HepG2 (cell line): ENCODE data around the gene EPB41L4A. TPM values are rescaled to one million over a fixed set of nuclear protein-coding genes. Genes with fewer than 3 reads are reported as not detected.

ENCODE experiments used
- BHLHE40 ChIP-seq: IDR thresholded peaks from 2 replicates; pipeline ENCODE4 v1.6.1; 2011; ENCODE audit warnings: low read length, improper control_type of control experiment
- E2F1 ChIP-seq: sonication (generic); formaldehyde crosslinking; IDR thresholded peaks from 2 replicates; pipeline ENCODE4 v1.5.0; 2020; ENCODE audit warnings: missing genetic modification reagents
- HNRNPH1 ChIP-seq: fragments of 200-400 bp; formaldehyde crosslinking; optimal IDR thresholded peaks from 2 replicates; pipeline ENCODE3; 2017; ENCODE audit warnings: mild to moderate bottlenecking, low read depth, low read length
- HOXA9 ChIP-seq: sonication (generic); formaldehyde crosslinking; IDR thresholded peaks from 2 replicates; pipeline ENCODE4 v1.8.1; 2022; ENCODE audit warnings: missing genetic modification reagents, mild to moderate bottlenecking, moderate library complexity, borderline replicate concordance
- IKZF1 ChIP-seq: fragments of 450-650 bp; IDR thresholded peaks from 2 replicates; pipeline ENCODE4 v1.7.1; 2016
- MAFG ChIP-seq: sonication (generic); formaldehyde crosslinking; IDR thresholded peaks from 2 replicates; pipeline ENCODE4 v1.5.1; 2020; ENCODE audit warnings: mild to moderate bottlenecking, missing genetic modification reagents
- MED1 ChIP-seq: sonication (generic); formaldehyde crosslinking; IDR thresholded peaks from 2 replicates; pipeline ENCODE4 v1.4.0; 2020; ENCODE audit warnings: missing genetic modification reagents
- NFYC ChIP-seq: IDR thresholded peaks from 2 replicates; pipeline ENCODE4 v1.6.1; 2016; ENCODE audit warnings: missing genetic modification reagents, missing compliant biosample characterization
- NR2C2 ChIP-seq: sonication (generic); formaldehyde crosslinking; IDR thresholded peaks from 2 replicates; pipeline ENCODE4 v1.4.0; 2020; ENCODE audit warnings: missing genetic modification reagents, mild to moderate bottlenecking, moderate library complexity, borderline replicate concordance
- SKIL ChIP-seq: sonication (generic); formaldehyde crosslinking; IDR thresholded peaks from 2 replicates; pipeline ENCODE4 v1.8.0; 2022; ENCODE audit warnings: missing genetic modification reagents, mild to moderate bottlenecking, moderate library complexity, borderline replicate concordance
- THAP11 ChIP-seq: IDR thresholded peaks from 2 replicates; pipeline ENCODE4 v1.6.1; 2016; ENCODE audit warnings: missing biosample characterization, missing genetic modification reagents
- TP53 ChIP-seq: sonication (generic); formaldehyde crosslinking; conservative IDR thresholded peaks from 2 replicates; pipeline ENCODE4 v1.4.0; 2020; ENCODE audit warnings: missing genetic modification reagents
- ZBTB33 ChIP-seq: sonication (generic); formaldehyde crosslinking; IDR thresholded peaks from 2 replicates; pipeline ENCODE4 v1.4.0; 2020; ENCODE audit warnings: missing genetic modification reagents
- ZBTB37 ChIP-seq: sonication (generic); formaldehyde crosslinking; IDR thresholded peaks from 2 replicates; pipeline ENCODE4 v1.4.0; 2020; ENCODE audit warnings: mild to moderate bottlenecking, missing genetic modification reagents
- ZNF263 ChIP-seq: sonication (generic); formaldehyde crosslinking; IDR thresholded peaks from 2 replicates; pipeline ENCODE4 v1.4.0; 2020; ENCODE audit warnings: missing genetic modification reagents
- ZNF639 ChIP-seq: conservative IDR thresholded peaks from 2 replicates; pipeline ENCODE4 v1.6.1; 2018; ENCODE audit warnings: missing genetic modification reagents
- ZNF816 ChIP-seq: sonication (generic); formaldehyde crosslinking; IDR thresholded peaks from 2 replicates; pipeline ENCODE4 v1.8.0; 2022; ENCODE audit warnings: missing genetic modification reagents, mild to moderate bottlenecking, borderline replicate concordance
- ZNF850 ChIP-seq: sonication (generic); formaldehyde crosslinking; conservative IDR thresholded peaks from 2 replicates; pipeline ENCODE4 v1.9.0; 2021; ENCODE audit warnings: mild to moderate bottlenecking, missing genetic modification reagents
- ZSCAN30 ChIP-seq: sonication (generic); formaldehyde crosslinking; IDR thresholded peaks from 2 replicates; pipeline ENCODE4 v1.5.0; 2020; ENCODE audit warnings: mild to moderate bottlenecking, missing genetic modification reagents
- polyA plus RNA-seq, 8 experiments: library from polyadenylated mRNA; depleted of rRNA in 3 of 8; stranded (reverse) in 7 of 8; unstranded in 1 of 8; fragments of >200 nt; fragmentation: Illumina TruSeq in 4 of 8; extraction: Trizol in 4 of 8; gene quantifications; 2 replicates each; pipeline versions ENCODE4 v1.2.1 to v1.2.3, GENCODE V29; 2011 to 2016; ENCODE audit warnings: low read depth in 4 of 8, missing spikeins in 1 of 8, mixed read lengths in 1 of 8; ENCODE audit not compliant: insufficient read depth in 1 of 8
- total RNA-seq, 5 experiments: library from RNA; depleted of rRNA; stranded (reverse); fragments of >200 nt; fragmentation: Illumina TruSeq; extraction: Trizol; gene quantifications; 2 replicates each; pipeline ENCODE4 v1.2.3, GENCODE V29; 2016; ENCODE audit warnings: low read depth in 1 of 5

Gene EPB41L4A
- total and polyA plus RNA-seq, 2 of the 13 experiments (the other 11 are each of a cell fraction or from before 2014, with no cell fraction given) = 0.07 TPM; not detected in 1

- TF ChIP-seq THAP11 (peak; percentile 92), HOXA9 (CRISPR knock-in tag) (no peak), IKZF1 (no peak), NFYC (CRISPR knock-in tag) (0 out of 2 replicates have a peak, but pooled peaks have one; percentile 20), ZNF816 (peak; percentile 78; the same call in 1 of the 2 replicates), NR2C2 (CRISPR knock-in tag) (peak; percentile 54; the same call in 1 of the 2 replicates), ZBTB37 (CRISPR knock-in tag) (no peak), ZNF850 (no peak), MAFG (no peak), ZNF263 (peak; percentile 61), ZNF639 (CRISPR knock-in tag) (peak; percentile 56; the same call in 1 of the 2 replicates), MED1 (CRISPR knock-in tag) (peak; percentile 75), HNRNPH1 (no peak), E2F1 (CRISPR knock-in tag) (peak; percentile 83), TP53 (peak; percentile 86), BHLHE40 (peak; percentile 100), ZBTB33 (CRISPR knock-in tag) (peak; percentile 91; the same call in 1 of the 2 replicates), ZSCAN30 (CRISPR knock-in tag) (peak; percentile 39; the same call in 1 of the 2 replicates), SKIL (no peak)
Measured at GRCh38 chr5:112160652-112161391, 258.3 kb downstream of the EPB41L4A start (continued).
